Measurements from ENCODE around the gene RAB1A. TPM values are rescaled to one million over a fixed set of nuclear protein-coding genes. Genes with fewer than 3 reads are reported as not detected.

The RAB1A gene
- total RNA-seq, 1 experiment from 2014 or later: 128 TPM

- ATAC-seq: no peak
- in situ Hi-C loops (cut with HindIII; ENCODE audit: low pct_unique_long_range_greater_than_20kb, low sequenced_read_pairs) (no loop called here), intact Hi-C loops (cut with micrococcal nuclease; ENCODE audit: unreplicated experiment) (loop anchor here (5.0 kb wide), 1 partner anchor 115 kb away; no protein-coding TSS in a partner anchor)
- BruUV-seq (replicated peaks): no TSS peak
- H3K9me3 ChIP-seq (ENCODE audit: control insufficient read depth, insufficient read depth, low read depth, low read length): no peaks in the 10 kb centered on the region
- ChIA-PET POLR2A (no interaction called here), CTCF (interaction anchor here (1.1 kb wide), 1 partner anchor 155 kb away, joined by 3 read pairs; no protein-coding TSS in a partner anchor)
- no peak for DNase-seq (ENCODE audit: low read depth, low spot score)
- H3K27ac ChIP-seq (ENCODE audit: low read length): no peak overlapping the region
- no peaks in the 10 kb centered on the region for H3K27me3 ChIP-seq (ENCODE audit: control insufficient read depth, insufficient read depth, low read length)
- no peak overlapping the region for H3K4me3 ChIP-seq (ENCODE audit: low read depth in 2 of 2, low read length in 2 of 2)
- peaks cover 4% of the 10 kb centered on the region; the same call in 1 of the 2 replicates for H3K36me3 ChIP-seq (ENCODE audit: control insufficient read depth, insufficient read depth, low read length)
- TF ChIP-seq POLR2AphosphoS5 (IDR thresholded peaks at IDR 0.05; ENCODE audit: low read depth, low read length): no peak
- TF ChIP-seq TCF7L2 (IDR thresholded peaks at IDR 0.05; ENCODE audit: low read depth, low read length): no peak
- TF ChIP-seq SIN3A (IDR thresholded peaks at IDR 0.05; ENCODE audit: borderline replicate concordance, insufficient read depth, low read depth, low read length): no peak
- no peak for TF ChIP-seq CTCF (IDR thresholded peaks at IDR 0.05)
- no peak for TF ChIP-seq REST (IDR thresholded peaks at IDR 0.05; ENCODE audit: insufficient read depth in 1 of 2, low read depth in 2 of 2, low read length in 1 of 2)
- peaks cover 17% of the 10 kb centered on the region for H3K4me1 ChIP-seq (ENCODE audit: control insufficient read depth, insufficient read depth, low read length)
Measured at GRCh38 chr2:65072181-65072970, 57.5 kb downstream of the RAB1A start.

GRCh38 chr2:65071499-65072180 lies 58.3 kb downstream of the RAB1A start:
- intact Hi-C loops (cut with micrococcal nuclease; ENCODE audit: unreplicated experiment): loop anchor here (5.0 kb wide), 1 partner anchor 116 kb away; no protein-coding TSS in a partner anchor
- Histone ChIP-seq H3K9me3 (ENCODE audit: control insufficient read depth, insufficient read depth, low read depth, low read length) (no peaks in the 10 kb centered on the region), H3K27ac (ENCODE audit: low read length) (no peak overlapping the region), H3K36me3 (ENCODE audit: control insufficient read depth, insufficient read depth, low read length) (peaks cover 4% of the 10 kb centered on the region; the same call in 1 of the 2 replicates), H3K4me3 (ENCODE audit: low read depth in 2 of 2, low read length in 2 of 2) (no peak overlapping the region), H3K27me3 (ENCODE audit: control insufficient read depth, insufficient read depth, low read length) (no peaks in the 10 kb centered on the region), H3K4me1 (ENCODE audit: control insufficient read depth, insufficient read depth, low read length) (peaks cover 17% of the 10 kb centered on the region)
- DNase-seq (ENCODE audit: low read depth, low spot score) (no peak), ATAC-seq (0 out of 2 replicates have a peak, but pooled peaks have one; percentile 19)
- ChIA-PET POLR2A (no interaction called here), CTCF (interaction anchor here (1.1 kb wide), 1 partner anchor 154 kb away, joined by 3 read pairs; no protein-coding TSS in a partner anchor)
- no peak for TF ChIP-seq POLR2AphosphoS5 (IDR thresholded peaks at IDR 0.05; ENCODE audit: low read depth, low read length)
- TF ChIP-seq REST (IDR thresholded peaks at IDR 0.05; ENCODE audit: insufficient read depth in 1 of 2, low read depth in 2 of 2, low read length in 1 of 2): no peak
- no peak for TF ChIP-seq SIN3A (IDR thresholded peaks at IDR 0.05; ENCODE audit: borderline replicate concordance, insufficient read depth, low read depth, low read length)
- peak; percentile 49; the same call in 1 of the 2 replicates for TF ChIP-seq CTCF (IDR thresholded peaks at IDR 0.05)
- in situ Hi-C loops (cut with HindIII; ENCODE audit: low pct_unique_long_range_greater_than_20kb, low sequenced_read_pairs): no loop called here
- BruUV-seq (replicated peaks): no TSS peak

Measured in Panc1 (cell line).